Nephron (organoid): ENCODE results near the gene FAM241B.

ENCODE experiments used
- H3K27ac Mint-ChIP-seq, 3 experiments: 2 replicates each; pipeline ENCODE4 v1.8.0; 2020; ENCODE audit warnings: mixed read lengths in 3 of 3, mild to moderate bottlenecking in 2 of 3, moderate library complexity in 1 of 3
- H3K27me3 Mint-ChIP-seq: 2 replicates; pipeline ENCODE4 v1.8.0; 2021; ENCODE audit warnings: low read depth, mild to moderate bottlenecking, moderate library complexity, mixed read lengths
- H3K36me3 Mint-ChIP-seq: 2 replicates; pipeline ENCODE4 v1.8.0; 2020; ENCODE audit warnings: low read depth, mixed read lengths
- H3K4me1 Mint-ChIP-seq: 2 replicates; pipeline ENCODE4 v1.8.0; 2020; ENCODE audit warnings: mixed read lengths
- H3K4me3 Mint-ChIP-seq, 3 experiments: 2 replicates each; pipeline ENCODE4 v1.8.0; 2020; ENCODE audit warnings: mild to moderate bottlenecking in 3 of 3, mixed read lengths in 3 of 3, moderate library complexity in 2 of 3
- H3K9me3 Mint-ChIP-seq: 2 replicates; pipeline ENCODE4 v1.8.0; 2020; ENCODE audit warnings: mixed read lengths
- TF ChIP-seq, protein P1 (sequence below), 3 experiments: fragments of 200-600 bp; sonication (generic); IDR thresholded peaks; one replicate each; pipeline ENCODE4 v1.5.0; 2021; ENCODE audit warnings: antibody characterized with exemption in 3 of 3; ENCODE audit not compliant: unreplicated experiment in 3 of 3

Gene FAM241B

DNA sequence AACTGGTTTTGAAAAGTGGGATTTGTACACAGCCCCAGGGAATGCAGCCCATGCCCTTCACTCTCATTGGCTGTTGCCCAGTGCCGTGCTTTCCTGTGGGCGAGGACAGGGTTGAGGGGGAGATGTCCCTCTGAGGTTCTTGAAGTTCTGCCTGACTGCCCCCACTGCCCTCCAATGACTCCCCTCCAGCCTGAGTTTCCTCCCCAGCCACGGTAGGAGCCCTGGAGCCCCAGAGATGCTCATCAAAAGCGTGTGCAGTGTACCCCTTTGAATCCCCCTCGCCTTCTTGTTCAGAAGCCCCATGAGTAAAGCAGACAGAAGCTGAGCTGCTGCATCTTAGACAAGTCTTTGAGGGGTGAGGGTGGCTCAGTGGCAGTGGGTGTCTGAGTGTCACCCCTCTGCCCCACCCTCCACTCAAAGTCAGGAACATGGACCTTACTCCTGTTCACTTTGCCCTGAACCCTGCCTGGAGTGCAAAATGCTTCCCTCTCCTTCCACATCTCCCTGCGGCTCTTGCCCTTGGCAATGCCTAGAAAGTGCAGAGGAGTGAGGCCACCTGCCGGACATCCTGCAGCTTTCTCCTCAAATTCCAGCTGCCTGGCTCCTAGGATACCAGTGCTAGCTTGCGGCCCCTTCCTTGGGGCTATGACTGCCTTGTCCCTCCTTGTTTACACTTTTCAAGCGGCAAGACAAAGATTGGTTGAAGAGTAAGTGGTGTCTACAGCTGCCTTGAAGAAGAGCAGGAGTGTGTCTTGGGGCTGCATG, 19.9 kb downstream of the FAM241B start:
- Mint-ChIP-seq H3K4me3 (no peak overlapping the region), H3K9me3 (no peaks in the 10 kb centered on the region), H3K27ac (peak overlapping the region; percentile 41 to 59 (median 57)), H3K4me1 (peaks cover 38% of the 10 kb centered on the region), H3K27me3 (peaks cover 17% of the 10 kb centered on the region), H3K36me3 (no peaks in the 10 kb centered on the region)
- TF ChIP-seq, protein P1, sequence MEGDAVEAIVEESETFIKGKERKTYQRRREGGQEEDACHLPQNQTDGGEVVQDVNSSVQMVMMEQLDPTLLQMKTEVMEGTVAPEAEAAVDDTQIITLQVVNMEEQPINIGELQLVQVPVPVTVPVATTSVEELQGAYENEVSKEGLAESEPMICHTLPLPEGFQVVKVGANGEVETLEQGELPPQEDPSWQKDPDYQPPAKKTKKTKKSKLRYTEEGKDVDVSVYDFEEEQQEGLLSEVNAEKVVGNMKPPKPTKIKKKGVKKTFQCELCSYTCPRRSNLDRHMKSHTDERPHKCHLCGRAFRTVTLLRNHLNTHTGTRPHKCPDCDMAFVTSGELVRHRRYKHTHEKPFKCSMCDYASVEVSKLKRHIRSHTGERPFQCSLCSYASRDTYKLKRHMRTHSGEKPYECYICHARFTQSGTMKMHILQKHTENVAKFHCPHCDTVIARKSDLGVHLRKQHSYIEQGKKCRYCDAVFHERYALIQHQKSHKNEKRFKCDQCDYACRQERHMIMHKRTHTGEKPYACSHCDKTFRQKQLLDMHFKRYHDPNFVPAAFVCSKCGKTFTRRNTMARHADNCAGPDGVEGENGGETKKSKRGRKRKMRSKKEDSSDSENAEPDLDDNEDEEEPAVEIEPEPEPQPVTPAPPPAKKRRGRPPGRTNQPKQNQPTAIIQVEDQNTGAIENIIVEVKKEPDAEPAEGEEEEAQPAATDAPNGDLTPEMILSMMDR (IDR thresholded peaks at IDR 0.05; ENCODE audit: unreplicated experiment in 3 of 3) = peak; percentile 29 to 40 (median 33)

DNA sequence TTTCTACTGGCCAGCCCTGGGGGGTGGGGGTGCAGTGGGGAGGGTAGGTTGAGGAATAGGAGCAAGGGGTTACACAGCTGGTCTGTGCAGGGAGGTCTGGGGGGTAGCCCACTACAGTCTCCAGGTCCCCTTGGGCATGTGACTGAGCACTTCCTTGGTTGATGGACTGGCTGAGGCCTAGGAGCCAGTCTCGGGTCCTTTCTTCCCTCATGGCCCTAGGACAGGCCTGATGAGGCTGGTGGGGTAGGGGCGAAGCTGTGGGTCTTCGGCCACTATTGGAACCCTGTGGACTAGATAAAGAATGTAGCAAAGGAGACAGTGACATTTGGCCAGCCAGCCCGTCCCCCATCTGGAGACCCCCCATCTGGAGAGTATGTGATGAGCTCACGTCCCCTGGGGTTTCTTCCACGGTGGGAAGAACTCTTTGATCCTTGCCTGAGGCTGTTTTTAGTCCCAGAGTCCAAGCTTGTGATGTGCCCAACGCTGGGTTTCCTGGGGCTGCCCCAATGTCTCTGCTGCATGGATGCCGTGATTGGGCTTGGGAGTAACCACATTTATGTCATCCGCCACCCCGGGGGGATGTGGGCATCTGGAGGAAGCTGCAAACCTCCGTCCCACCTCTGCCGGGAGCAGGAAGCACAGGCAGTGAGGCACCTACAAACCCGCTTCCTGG, 20.7 kb downstream of the FAM241B start:
- Mint-ChIP-seq H3K27me3 (peaks cover 17% of the 10 kb centered on the region), H3K4me1 (peaks cover 43% of the 10 kb centered on the region), H3K27ac (no peak overlapping the region), H3K4me3 (no peak overlapping the region), H3K36me3 (no peaks in the 10 kb centered on the region), H3K9me3 (no peaks in the 10 kb centered on the region)
- TF ChIP-seq, protein P1 (IDR thresholded peaks at IDR 0.05; ENCODE audit: unreplicated experiment in 3 of 3) = no peak

DNA sequence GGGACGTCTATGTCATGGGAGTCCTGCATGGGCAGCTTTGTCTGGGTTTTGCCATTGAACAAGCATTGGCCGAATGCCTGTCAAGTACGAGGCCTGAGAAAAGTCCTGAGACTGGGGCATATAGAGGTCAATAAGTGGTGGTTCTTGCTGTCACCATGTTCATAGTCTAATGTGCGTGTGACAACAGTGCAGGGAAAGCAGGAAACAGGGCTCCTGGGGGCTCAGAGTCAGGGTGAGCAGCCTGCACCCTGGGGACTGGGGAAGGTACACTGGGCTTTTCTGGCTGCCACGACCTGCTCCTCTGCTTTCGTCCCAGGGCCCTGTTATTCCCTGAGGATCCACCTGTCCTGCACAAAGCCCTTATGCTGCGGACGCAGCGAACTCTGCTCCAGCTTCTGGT, 21.3 kb downstream of the FAM241B start:
- TF ChIP-seq, protein P1 (IDR thresholded peaks at IDR 0.05; ENCODE audit: unreplicated experiment in 3 of 3) = no peak
- peaks cover 40% of the 10 kb centered on the region for H3K4me1 Mint-ChIP-seq
- peaks cover 17% of the 10 kb centered on the region for H3K27me3 Mint-ChIP-seq
- no peaks in the 10 kb centered on the region for H3K9me3 Mint-ChIP-seq
- no peak overlapping the region for H3K4me3 Mint-ChIP-seq
- no peak overlapping the region for H3K27ac Mint-ChIP-seq
- H3K36me3 Mint-ChIP-seq = no peaks in the 10 kb centered on the region

DNA sequence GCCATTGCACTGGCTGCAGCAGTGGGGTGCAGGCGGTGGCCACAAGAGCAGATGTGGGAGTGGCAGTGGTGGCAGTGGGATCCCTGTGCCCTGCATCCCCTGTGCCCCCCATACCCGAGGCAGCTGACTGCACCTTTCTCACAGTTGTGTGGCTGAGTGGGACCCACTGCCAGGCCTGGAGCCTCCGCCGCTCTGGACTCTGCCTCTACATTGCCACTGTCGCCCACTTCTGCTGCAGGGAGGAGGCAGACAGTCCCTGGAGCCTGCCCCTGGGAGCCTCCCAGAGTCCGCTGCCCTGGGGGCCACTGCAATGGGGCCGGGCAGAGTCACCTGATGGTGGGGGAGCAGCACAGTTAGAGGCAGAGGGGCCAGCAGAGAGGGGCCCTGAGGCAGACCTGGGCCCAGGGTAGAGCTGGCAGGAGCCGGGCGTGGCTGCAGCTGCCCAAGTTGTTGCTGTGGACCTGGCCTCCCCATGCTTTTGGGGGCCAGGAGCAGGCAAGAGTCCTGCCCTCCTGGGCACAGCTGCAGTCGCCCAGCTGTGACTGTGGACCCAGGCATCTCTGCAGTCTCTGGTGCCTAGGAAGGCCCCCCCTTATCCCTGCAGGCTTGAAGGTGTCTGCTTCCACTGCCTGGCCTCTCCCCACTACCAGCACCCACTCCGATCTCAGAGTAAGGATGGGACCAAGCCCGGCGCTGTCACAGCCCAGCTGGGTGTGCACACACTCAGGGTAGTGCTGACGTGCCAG, 22.2 kb downstream of the FAM241B start:
- H3K4me3 Mint-ChIP-seq = no peak overlapping the region
- H3K27ac Mint-ChIP-seq = no peak overlapping the region
- H3K27me3 Mint-ChIP-seq = peaks cover 16% of the 10 kb centered on the region
- H3K36me3 Mint-ChIP-seq = no peaks in the 10 kb centered on the region
- TF ChIP-seq, protein P1 (IDR thresholded peaks at IDR 0.05; ENCODE audit: unreplicated experiment in 3 of 3) = no peak
- no peaks in the 10 kb centered on the region for H3K9me3 Mint-ChIP-seq
- H3K4me1 Mint-ChIP-seq = peaks cover 33% of the 10 kb centered on the region

- H3K27ac Mint-ChIP-seq = no peak overlapping the region
- peaks cover 11% of the 10 kb centered on the region for H3K27me3 Mint-ChIP-seq
- no peak overlapping the region for H3K4me3 Mint-ChIP-seq
- no peaks in the 10 kb centered on the region for H3K9me3 Mint-ChIP-seq
- TF ChIP-seq, protein P1 (IDR thresholded peaks at IDR 0.05; ENCODE audit: unreplicated experiment in 3 of 3) = no peak
- H3K4me1 Mint-ChIP-seq = peaks cover 33% of the 10 kb centered on the region
- H3K36me3 Mint-ChIP-seq = no peaks in the 10 kb centered on the region
These were observed 22.8 kb downstream of the FAM241B start for GRCh38 chr10:69652857-69653199.
